ENCODE results near the gene ZCCHC7.

Gene ZCCHC7

GRCh38 chr9:37243588-37244345 lies 123.4 kb downstream of the ZCCHC7 start:
- no peaks in the 10 kb centered on the region for H3K27me3 ChIP-seq (ENCODE audit: insufficient read depth, low read length, poor library complexity)
- no peak overlapping the region for H3K4me3 ChIP-seq (ENCODE audit: low read depth in 1 of 2, low read length in 2 of 2)
- H4K20me1 ChIP-seq (ENCODE audit: insufficient read depth, low read length): no peaks in the 10 kb centered on the region
- H3K9ac ChIP-seq (ENCODE audit: low read depth, low read length): no peak overlapping the region
- no peak overlapping the region for H3K4me2 ChIP-seq (ENCODE audit: insufficient read depth, low read length)
- no peaks in the 10 kb centered on the region; the same call in 1 of the 2 replicates for H3K79me2 ChIP-seq (ENCODE audit: insufficient read depth, low read length)
- no peak for DNase-seq
- no peaks in the 10 kb centered on the region; the same call in 1 of the 2 replicates for H3K36me3 ChIP-seq (ENCODE audit: insufficient read depth, low read length)
- no peaks in the 10 kb centered on the region for H3K9me3 ChIP-seq (ENCODE audit: insufficient read depth, low read length, severe bottlenecking)
- no peak overlapping the region for H2AFZ ChIP-seq (ENCODE audit: low read depth, low read length)
- H3K27ac ChIP-seq (ENCODE audit: low read length): no peak overlapping the region
- TF ChIP-seq CTCF (IDR thresholded peaks at IDR 0.05; ENCODE audit: borderline replicate concordance, extremely low read depth, low read length, poor library complexity, severe bottlenecking) (no peak), EZH2 (IDR thresholded peaks at IDR 0.05; ENCODE audit: borderline replicate concordance, low read depth, low read length, severe bottlenecking) (no peak)
- H3K4me1 ChIP-seq (ENCODE audit: insufficient read depth, low read length): no peaks in the 10 kb centered on the region
- ATAC-seq (ENCODE audit: insufficient read depth, low read depth): no peak

- Histone ChIP-seq H3K79me2 (ENCODE audit: insufficient read depth, low read length) (peaks cover 4% of the 10 kb centered on the region; the same call in 1 of the 2 replicates), H3K27ac (ENCODE audit: low read length) (no peak overlapping the region), H3K4me2 (ENCODE audit: insufficient read depth, low read length) (no peak overlapping the region), H3K9ac (ENCODE audit: low read depth, low read length) (no peak overlapping the region), H3K4me1 (ENCODE audit: insufficient read depth, low read length) (no peaks in the 10 kb centered on the region), H3K36me3 (ENCODE audit: insufficient read depth, low read length) (peaks cover 9% of the 10 kb centered on the region), H3K4me3 (ENCODE audit: low read depth in 1 of 2, low read length in 2 of 2) (no peak overlapping the region), H2AFZ (ENCODE audit: low read depth, low read length) (no peak overlapping the region), H3K9me3 (ENCODE audit: insufficient read depth, low read length, severe bottlenecking) (no peaks in the 10 kb centered on the region), H4K20me1 (ENCODE audit: insufficient read depth, low read length) (no peaks in the 10 kb centered on the region), H3K27me3 (ENCODE audit: insufficient read depth, low read length, poor library complexity) (no peaks in the 10 kb centered on the region)
- ATAC-seq (ENCODE audit: insufficient read depth, low read depth): no peak
- DNase-seq: no peak
- TF ChIP-seq EZH2 (IDR thresholded peaks at IDR 0.05; ENCODE audit: borderline replicate concordance, low read depth, low read length, severe bottlenecking): no peak
- TF ChIP-seq CTCF (IDR thresholded peaks at IDR 0.05; ENCODE audit: borderline replicate concordance, extremely low read depth, low read length, poor library complexity, severe bottlenecking): no peak
Measured at GRCh38 chr9:37246826-37247225, 126.5 kb downstream of the ZCCHC7 start.

- TF ChIP-seq CTCF (IDR thresholded peaks at IDR 0.05; ENCODE audit: borderline replicate concordance, extremely low read depth, low read length, poor library complexity, severe bottlenecking): no peak
- no peak for TF ChIP-seq EZH2 (IDR thresholded peaks at IDR 0.05; ENCODE audit: borderline replicate concordance, low read depth, low read length, severe bottlenecking)
- Histone ChIP-seq H2AFZ (ENCODE audit: low read depth, low read length) (no peak overlapping the region), H3K4me1 (ENCODE audit: insufficient read depth, low read length) (no peaks in the 10 kb centered on the region), H3K4me3 (ENCODE audit: low read depth in 1 of 2, low read length in 2 of 2) (no peak overlapping the region), H4K20me1 (ENCODE audit: insufficient read depth, low read length) (no peaks in the 10 kb centered on the region), H3K36me3 (ENCODE audit: insufficient read depth, low read length) (peaks cover 9% of the 10 kb centered on the region), H3K9ac (ENCODE audit: low read depth, low read length) (no peak overlapping the region), H3K27me3 (ENCODE audit: insufficient read depth, low read length, poor library complexity) (no peaks in the 10 kb centered on the region), H3K79me2 (ENCODE audit: insufficient read depth, low read length) (peaks cover 6% of the 10 kb centered on the region), H3K27ac (ENCODE audit: low read length) (no peak overlapping the region), H3K9me3 (ENCODE audit: insufficient read depth, low read length, severe bottlenecking) (no peaks in the 10 kb centered on the region), H3K4me2 (ENCODE audit: insufficient read depth, low read length) (no peak overlapping the region)
- ATAC-seq (ENCODE audit: insufficient read depth, low read depth): no peak
- DNase-seq: no peak
Measured at GRCh38 chr9:37248651-37249163, 128.3 kb downstream of the ZCCHC7 start.

Data from DND-41 (cell line).